H9 (cell line): ENCODE measurements around the gene TIMM17A. TPM values are rescaled to one million over a fixed set of nuclear protein-coding genes. Genes with fewer than 3 reads are reported as not detected.
A peak's percentile ranks its signal among the peaks of the same experiment; 100 is the strongest.
"Not testable (repeated sequence)": the region's sequence is repeated elsewhere in the genome, so short reads cannot be mapped to it uniquely, and the experiment has no call there.

Experiments
- DNase-seq: peaks from one replicate; pipeline ENCODE4 v3.0.0-alpha.2; 2017
- H2AFZ ChIP-seq: one replicate; pipeline ENCODE4 v1.6.1; 2013; ENCODE audit warnings: mild to moderate bottlenecking, low read length, control low read depth, moderate library complexity
- H2AK5ac ChIP-seq: 2 replicates; pipeline ENCODE4 v1.6.1; 2013; ENCODE audit warnings: low read length, control low read depth, mixed read lengths; ENCODE audit not compliant: insufficient read length
- H2BK120ac ChIP-seq: one replicate; pipeline ENCODE4 v1.6.1; 2013; ENCODE audit warnings: low read depth, mild to moderate bottlenecking, low read length, control low read depth, inconsistent platforms; ENCODE audit not compliant: poor library complexity, severe bottlenecking
- H2BK12ac ChIP-seq: 2 replicates; pipeline ENCODE4 v1.6.1; 2013; ENCODE audit warnings: low read length, control low read depth, mixed read lengths, low read depth; ENCODE audit not compliant: insufficient read length
- H2BK15ac ChIP-seq: 2 replicates; pipeline ENCODE4 v1.6.1; 2013; ENCODE audit warnings: low read depth, low read length, control low read depth
- H2BK20ac ChIP-seq: one replicate; pipeline ENCODE4 v1.6.1; 2013; ENCODE audit warnings: low read depth, mild to moderate bottlenecking, low read length, control low read depth, inconsistent platforms; ENCODE audit not compliant: poor library complexity, severe bottlenecking
- H2BK5ac ChIP-seq: 2 replicates; pipeline ENCODE4 v1.6.1; 2013; ENCODE audit warnings: low read length, control low read depth, mixed read lengths; ENCODE audit not compliant: insufficient read length
- H3K14ac ChIP-seq: 2 replicates; pipeline ENCODE4 v1.6.1; 2013; ENCODE audit warnings: low read length, control low read depth; ENCODE audit not compliant: insufficient read depth
- H3K18ac ChIP-seq: 2 replicates; pipeline ENCODE4 v1.6.1; 2013; ENCODE audit warnings: low read depth, mild to moderate bottlenecking, mixed read lengths, low read length, control low read depth; ENCODE audit not compliant: insufficient read length
- H3K23ac ChIP-seq: 2 replicates; pipeline ENCODE4 v1.6.1; 2013; ENCODE audit warnings: low read length, control low read depth, mixed read lengths, low read depth; ENCODE audit not compliant: insufficient read length
- H3K23me2 ChIP-seq: 2 replicates; pipeline ENCODE4 v1.6.1; 2013; ENCODE audit warnings: low read depth, mild to moderate bottlenecking, mixed read lengths, low read length, control low read depth; ENCODE audit not compliant: insufficient read length, poor library complexity, severe bottlenecking
- H3K27ac ChIP-seq: 2 replicates; pipeline ENCODE4 v1.5.1; 2013; ENCODE audit warnings: low read length, control low read depth, mixed read lengths, low read depth; ENCODE audit not compliant: insufficient read length
- H3K27me3 ChIP-seq: 2 replicates; pipeline ENCODE4 v1.6.1; 2013; ENCODE audit warnings: low read length, control low read depth, inconsistent platforms; ENCODE audit not compliant: insufficient read depth
- H3K4ac ChIP-seq: 2 replicates; pipeline ENCODE4 v1.6.1; 2013; ENCODE audit warnings: low read depth, mild to moderate bottlenecking, control low read depth, inconsistent platforms, low read length, moderate library complexity
- H3K4me1 ChIP-seq: 2 replicates; pipeline ENCODE4 v1.6.1; 2013; ENCODE audit warnings: low read length, control low read depth, inconsistent platforms; ENCODE audit not compliant: insufficient read depth
- H3K4me2 ChIP-seq: 2 replicates; pipeline ENCODE4 v1.6.1; 2013; ENCODE audit warnings: low read length, control low read depth, mixed read lengths; ENCODE audit not compliant: insufficient read length, insufficient read depth
- H3K56ac ChIP-seq: 2 replicates; pipeline ENCODE4 v1.6.1; 2013; ENCODE audit warnings: low read depth, mild to moderate bottlenecking, mixed read lengths, low read length, control low read depth; ENCODE audit not compliant: insufficient read length
- H3K79me1 ChIP-seq: 2 replicates; pipeline ENCODE4 v1.6.1; 2013; ENCODE audit warnings: low read depth, mild to moderate bottlenecking, moderate library complexity, low read length, control low read depth, inconsistent platforms; ENCODE audit not compliant: insufficient read depth, poor library complexity, severe bottlenecking
- H3K79me2 ChIP-seq: 2 replicates; pipeline ENCODE4 v1.6.1; 2013; ENCODE audit warnings: low read length, control low read depth, inconsistent platforms; ENCODE audit not compliant: insufficient read depth
- H3K9ac ChIP-seq: 2 replicates; pipeline ENCODE4 v1.6.1; 2013; ENCODE audit warnings: low read length, control low read depth, mixed read lengths; ENCODE audit not compliant: insufficient read length; ENCODE audit errors: extremely low read depth
- H3K9me3 ChIP-seq: one replicate; pipeline ENCODE4 v1.6.1; 2013; ENCODE audit warnings: low read depth, low read length, inconsistent platforms; ENCODE audit not compliant: control insufficient read depth
- H3T11ph ChIP-seq: one replicate; pipeline ENCODE4 v1.6.1; 2013; ENCODE audit warnings: mild to moderate bottlenecking, low read length, control low read depth, inconsistent platforms
- H4K20me1 ChIP-seq: one replicate; pipeline ENCODE4 v1.6.1; 2013; ENCODE audit not compliant: control insufficient read depth, insufficient read length, insufficient read depth
- H4K5ac ChIP-seq: 2 replicates; pipeline ENCODE4 v1.6.1; 2013; ENCODE audit warnings: low read depth, mild to moderate bottlenecking, mixed read lengths, low read length, control low read depth; ENCODE audit not compliant: insufficient read length
- H4K8ac ChIP-seq: replicated peaks from 2 replicates; pipeline ENCODE4 v1.6.1; 2013; ENCODE audit warnings: low read length, control low read depth, mixed read lengths, low read depth; ENCODE audit not compliant: insufficient read length
- H4K91ac ChIP-seq: 2 replicates; pipeline ENCODE4 v1.6.1; 2013; ENCODE audit warnings: low read depth, mild to moderate bottlenecking, moderate library complexity, mixed read lengths, low read length, control low read depth; ENCODE audit not compliant: insufficient read length
- H3K27ac Mint-ChIP-seq, 3 experiments: 2 replicates in 2 of 3; 3 replicates in 1 of 3; pipeline ENCODE4 v1.8.0; 2020 to 2021; ENCODE audit warnings: mixed read lengths in 3 of 3, mild to moderate bottlenecking in 1 of 3, moderate library complexity in 1 of 3
- H3K27me3 Mint-ChIP-seq: 2 replicates; pipeline ENCODE4 v1.8.0; 2021; ENCODE audit warnings: low read depth, mild to moderate bottlenecking, moderate library complexity, mixed read lengths
- H3K36me3 Mint-ChIP-seq, 3 experiments: 2 replicates in 2 of 3; 3 replicates in 1 of 3; pipeline ENCODE4 v1.8.0; 2020 to 2021; ENCODE audit warnings: low read depth in 3 of 3, mixed read lengths in 3 of 3; ENCODE audit not compliant: insufficient read depth in 1 of 3
- H3K4me1 Mint-ChIP-seq, 2 experiments: 2 replicates each; pipeline ENCODE4 v1.8.0; 2020; ENCODE audit warnings: mixed read lengths in 2 of 2
- H3K4me3 Mint-ChIP-seq, 2 experiments: 2 replicates in 1 of 2; 3 replicates in 1 of 2; pipeline ENCODE4 v1.8.0; 2020 to 2021; ENCODE audit warnings: mild to moderate bottlenecking in 2 of 2, mixed read lengths in 2 of 2, moderate library complexity in 1 of 2
- H3K9me3 Mint-ChIP-seq, 2 experiments: 2 replicates in 1 of 2; 3 replicates in 1 of 2; pipeline ENCODE4 v1.8.0; 2020; ENCODE audit warnings: mild to moderate bottlenecking in 2 of 2, mixed read lengths in 2 of 2, moderate library complexity in 1 of 2
- WGBS: extraction: QIAGEN DNeasy Blood & Tissue Kit; methylation state at CpG from one replicate; pipeline ENCODE4 v1.1.7; 2013; ENCODE audit warnings: missing lambda C conversion rate, low lambda C conversion rate, mixed read lengths; ENCODE audit not compliant: insufficient read length; ENCODE audit errors: extremely low coverage; 5-methylcytosine and 5-hydroxymethylcytosine counted together
- total RNA-seq: library from RNA; stranded (reverse); gene quantifications from 2 replicates; pipeline ENCODE4 v1.2.1, GENCODE V29; 2021
- TF ChIP-seq, protein P1 (sequence below): fragments of 200-600 bp; sonication (generic); conservative IDR thresholded peaks from 3 replicates; pipeline ENCODE4 v1.8.0; 2021; ENCODE audit warnings: antibody characterized with exemption, mild to moderate bottlenecking

The TIMM17A gene
- total RNA-seq, 1 experiment from 2014 or later, result 60.9 TPM

DNA sequence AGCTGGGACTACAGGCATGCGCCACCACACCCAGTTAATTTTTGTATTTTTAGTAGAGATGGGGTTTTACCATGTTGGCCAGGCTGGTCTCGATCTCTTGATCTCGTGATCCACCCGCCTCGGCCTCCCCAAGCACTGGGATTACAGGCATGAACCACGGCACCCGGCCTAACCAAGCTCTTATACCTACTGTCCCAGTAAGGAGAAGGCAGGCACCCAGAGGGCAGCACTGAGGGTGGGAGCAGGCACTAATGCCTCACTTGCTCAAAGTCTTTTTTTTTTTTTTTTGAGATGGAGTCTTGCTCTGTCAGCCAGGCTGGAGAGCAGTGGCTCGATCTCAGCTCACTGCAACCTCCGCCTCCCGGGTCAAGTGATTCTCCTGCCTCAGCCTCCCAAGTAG, 15.0 kb upstream of the TIMM17A start:
- H4K20me1 ChIP-seq, H3K23me2 ChIP-seq, H3K27me3 Mint-ChIP-seq, H3K9me3 ChIP-seq, H3K4me3 Mint-ChIP-seq, H4K8ac ChIP-seq, H2AFZ ChIP-seq, H2BK120ac ChIP-seq, H3K9me3 Mint-ChIP-seq, H2BK5ac ChIP-seq, H2BK12ac ChIP-seq, H2BK20ac ChIP-seq, H3K23ac ChIP-seq, H3K79me2 ChIP-seq, H3K27ac ChIP-seq, H3K4me2 ChIP-seq, H4K5ac ChIP-seq, H4K91ac ChIP-seq, H3K4ac ChIP-seq, H3K4me1 ChIP-seq, H3T11ph ChIP-seq, H3K27me3 ChIP-seq, H3K27ac Mint-ChIP-seq, H3K14ac ChIP-seq, H3K9ac ChIP-seq, H3K36me3 Mint-ChIP-seq, H2AK5ac ChIP-seq, H3K79me1 ChIP-seq, H3K18ac ChIP-seq, H2BK15ac ChIP-seq, H3K56ac ChIP-seq: not testable (repeated sequence)
- H3K4me1 Mint-ChIP-seq, result peaks cover 12 to 31% of the 10 kb centered on the region in 2 experiments
- WGBS, result no CpG with 5 or more reads among the region's 10 CpGs
- TF ChIP-seq, protein P1, sequence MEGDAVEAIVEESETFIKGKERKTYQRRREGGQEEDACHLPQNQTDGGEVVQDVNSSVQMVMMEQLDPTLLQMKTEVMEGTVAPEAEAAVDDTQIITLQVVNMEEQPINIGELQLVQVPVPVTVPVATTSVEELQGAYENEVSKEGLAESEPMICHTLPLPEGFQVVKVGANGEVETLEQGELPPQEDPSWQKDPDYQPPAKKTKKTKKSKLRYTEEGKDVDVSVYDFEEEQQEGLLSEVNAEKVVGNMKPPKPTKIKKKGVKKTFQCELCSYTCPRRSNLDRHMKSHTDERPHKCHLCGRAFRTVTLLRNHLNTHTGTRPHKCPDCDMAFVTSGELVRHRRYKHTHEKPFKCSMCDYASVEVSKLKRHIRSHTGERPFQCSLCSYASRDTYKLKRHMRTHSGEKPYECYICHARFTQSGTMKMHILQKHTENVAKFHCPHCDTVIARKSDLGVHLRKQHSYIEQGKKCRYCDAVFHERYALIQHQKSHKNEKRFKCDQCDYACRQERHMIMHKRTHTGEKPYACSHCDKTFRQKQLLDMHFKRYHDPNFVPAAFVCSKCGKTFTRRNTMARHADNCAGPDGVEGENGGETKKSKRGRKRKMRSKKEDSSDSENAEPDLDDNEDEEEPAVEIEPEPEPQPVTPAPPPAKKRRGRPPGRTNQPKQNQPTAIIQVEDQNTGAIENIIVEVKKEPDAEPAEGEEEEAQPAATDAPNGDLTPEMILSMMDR, result 0 out of 3 replicates have a peak, but pooled peaks have one; percentile 21
- peak; percentile 53 for DNase-seq
